Daoy (cell line): ENCODE results near the gene SLC22A3. TPM values are rescaled to one million over a fixed set of nuclear protein-coding genes. Genes with fewer than 3 reads are reported as not detected.

Experiments used
- total RNA-seq: library from RNA; depleted of rRNA; stranded (reverse); fragments of >200 nt; shearing (Covaris generic); gene quantifications from 2 replicates; pipeline ENCODE4 v1.2.3, GENCODE V29; 2014; rRNA removed

The SLC22A3 gene
- total RNA-seq, 1 experiment from 2014 or later = 1.8 TPM

Other genes starting within 250 kb of the SLC22A3 start
- gene SLC22A1, start 226.6 kb upstream of the SLC22A3 start, total RNA-seq = 0.23 and 2.8 TPM in 2 replicates
- 0.60 and 1.1 TPM in 2 replicates for gene SLC22A2, start 89.6 kb upstream of the SLC22A3 start, total RNA-seq